Thyroid gland (tissue), 4 donors: ENCODE data around the gene PFDN1. TPM values are rescaled to one million over a fixed set of nuclear protein-coding genes. Genes with fewer than 3 reads are reported as not detected.

Experiments used
- DNase-seq, 2 donors: peaks; one replicate each; pipeline ENCODE4 v3.0.0-alpha.2; 2019
- H3K27ac ChIP-seq, 3 donors: fragments of 200-600 bp; sonication (generic); 1 replicate in 2 of 3; 2 replicates in 1 of 3; pipeline ENCODE4 v1.5.1; 2016 to 2019; ENCODE audit warnings: mild to moderate bottlenecking in 1 of 3, moderate library complexity in 1 of 3
- H3K27me3 ChIP-seq: fragments of 200-600 bp; sonication (generic); one replicate; pipeline ENCODE4 v1.5.1; 2019
- H3K36me3 ChIP-seq, 2 donors: fragments of 200-600 bp; sonication (generic); one replicate each; pipeline ENCODE4 v1.5.1; 2016 to 2019
- H3K4me1 ChIP-seq, 2 donors: fragments of 200-600 bp; sonication (generic); one replicate each; pipeline ENCODE4 v1.5.1; 2017 to 2019
- H3K4me3 ChIP-seq, 3 donors: fragments of 200-600 bp; sonication (generic); replicated peaks in 1 of 3; 1 replicate in 2 of 3; 2 replicates in 1 of 3; pipeline ENCODE4 v1.5.1; 2016; ENCODE audit warnings: mild to moderate bottlenecking in 1 of 3
- H3K9me3 ChIP-seq: fragments of 200-600 bp; sonication (generic); one replicate; pipeline ENCODE4 v1.5.1; 2017
- POLR2A ChIP-seq, 2 donors: fragments of 450-650 bp; IDR thresholded peaks; one replicate each; pipeline ENCODE4 v1.6.1; 2017; ENCODE audit warnings: antibody characterized with exemption in 2 of 2, mild to moderate bottlenecking in 2 of 2, moderate library complexity in 1 of 2
- WGBS, 2 donors: methylation state at CpG; one replicate each; pipeline ENCODE4 v1.1.5; 2017; 5-methylcytosine and 5-hydroxymethylcytosine counted together
- intact Hi-C: fragments of 100-400 bp; cut with DNase I; formaldehyde crosslinking; loops from one replicate; pipeline ENCODE4 v1.15.1; 2023
- total RNA-seq, 4 donors: library from RNA; depleted of rRNA; stranded (reverse); fragments of >200 nt; gene quantifications; one replicate each; pipeline ENCODE4 v1.2.3, GENCODE V29; 2016
- TF ChIP-seq, protein P1 (sequence below), 6 experiments: fragments of 200-600 bp in 3 of 6; fragments of 450-650 bp in 3 of 6; sonication (generic) in 3 of 6; IDR thresholded peaks; one replicate each; pipeline ENCODE4 v1.5.1; 2016 to 2019; ENCODE audit warnings: antibody characterized with exemption in 6 of 6, mild to moderate bottlenecking in 2 of 6, inconsistent platforms in 1 of 6, moderate library complexity in 1 of 6

The PFDN1 gene
- total RNA-seq, 4 donors from 2014 or later = 58.2 to 106 (median 87.8) TPM

DNA sequence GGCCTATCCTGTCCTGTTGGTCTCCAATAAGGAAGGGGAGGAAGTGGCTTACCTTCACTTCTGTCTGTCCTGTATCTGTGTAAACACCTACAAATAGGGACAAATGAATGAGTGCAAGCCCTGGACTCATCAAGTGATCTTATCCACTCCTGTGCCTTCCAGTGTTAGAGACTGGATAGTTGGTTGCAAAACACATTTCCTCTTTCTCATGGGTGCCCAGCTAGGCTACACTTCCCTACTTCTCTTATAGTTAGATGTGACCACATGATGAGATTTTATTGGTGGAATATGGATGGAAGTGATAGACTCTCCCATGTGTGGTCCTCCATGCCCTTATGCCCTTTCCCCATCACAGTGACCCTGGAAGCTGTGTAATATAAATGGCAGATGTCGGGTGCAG is 16.9 kb upstream of the PFDN1 start:
- 92 to 100% methylated on average over 1 of the region's 1 CpG for WGBS, 2 donors
- TF ChIP-seq, protein P1, sequence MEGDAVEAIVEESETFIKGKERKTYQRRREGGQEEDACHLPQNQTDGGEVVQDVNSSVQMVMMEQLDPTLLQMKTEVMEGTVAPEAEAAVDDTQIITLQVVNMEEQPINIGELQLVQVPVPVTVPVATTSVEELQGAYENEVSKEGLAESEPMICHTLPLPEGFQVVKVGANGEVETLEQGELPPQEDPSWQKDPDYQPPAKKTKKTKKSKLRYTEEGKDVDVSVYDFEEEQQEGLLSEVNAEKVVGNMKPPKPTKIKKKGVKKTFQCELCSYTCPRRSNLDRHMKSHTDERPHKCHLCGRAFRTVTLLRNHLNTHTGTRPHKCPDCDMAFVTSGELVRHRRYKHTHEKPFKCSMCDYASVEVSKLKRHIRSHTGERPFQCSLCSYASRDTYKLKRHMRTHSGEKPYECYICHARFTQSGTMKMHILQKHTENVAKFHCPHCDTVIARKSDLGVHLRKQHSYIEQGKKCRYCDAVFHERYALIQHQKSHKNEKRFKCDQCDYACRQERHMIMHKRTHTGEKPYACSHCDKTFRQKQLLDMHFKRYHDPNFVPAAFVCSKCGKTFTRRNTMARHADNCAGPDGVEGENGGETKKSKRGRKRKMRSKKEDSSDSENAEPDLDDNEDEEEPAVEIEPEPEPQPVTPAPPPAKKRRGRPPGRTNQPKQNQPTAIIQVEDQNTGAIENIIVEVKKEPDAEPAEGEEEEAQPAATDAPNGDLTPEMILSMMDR (IDR thresholded peaks at IDR 0.05) = no peak
- no peak for TF ChIP-seq POLR2A (IDR thresholded peaks at IDR 0.05)

DNA sequence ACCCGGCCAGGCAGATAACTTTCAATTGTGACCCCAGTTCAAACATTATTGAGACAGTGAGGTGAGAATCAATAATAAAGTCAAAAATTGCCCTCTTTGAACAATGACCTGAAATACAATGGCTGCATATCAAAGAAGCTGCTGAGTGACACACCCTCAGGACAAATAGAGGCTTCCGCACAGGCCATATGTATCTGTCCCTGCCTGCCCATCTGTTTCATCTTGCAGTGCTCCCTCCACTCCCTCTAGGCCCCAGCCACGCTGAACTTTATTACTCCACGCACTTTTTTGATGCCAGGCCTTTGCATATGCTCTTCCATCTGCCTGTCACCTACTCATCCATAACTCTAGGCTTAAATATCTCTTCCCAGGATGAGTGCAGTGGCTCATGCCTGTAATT is 15.9 kb upstream of the PFDN1 start:
- 90 to 97% methylated on average over 4 of the region's 4 CpGs for WGBS, 2 donors
- Histone ChIP-seq H3K4me1 (peaks cover 26 to 49% of the 10 kb centered on the region in 2 donors), H3K27ac (peak overlapping the region in 2 of 3 donors; percentile 37 to 57), H3K4me3 (no peak overlapping the region), H3K27me3 (no peaks in the 10 kb centered on the region), H3K9me3 (no peaks in the 10 kb centered on the region), H3K36me3 (no peaks in the 10 kb centered on the region)
- TF ChIP-seq POLR2A (IDR thresholded peaks at IDR 0.05) = no peak
- TF ChIP-seq, protein P1 (IDR thresholded peaks at IDR 0.05) = no peak
- intact Hi-C loops = no loop called here
- DNase-seq = no peak

More for the DNA sequence above, 16.9 kb upstream of the PFDN1 start:
- Histone ChIP-seq H3K4me1 (peaks cover 36 to 56% of the 10 kb centered on the region in 2 donors), H3K9me3 (no peaks in the 10 kb centered on the region), H3K4me3 (no peak overlapping the region), H3K27me3 (no peaks in the 10 kb centered on the region), H3K27ac (no peak overlapping the region), H3K36me3 (no peaks in the 10 kb centered on the region)
- intact Hi-C loops = no loop called here
- DNase-seq = no peak

DNA sequence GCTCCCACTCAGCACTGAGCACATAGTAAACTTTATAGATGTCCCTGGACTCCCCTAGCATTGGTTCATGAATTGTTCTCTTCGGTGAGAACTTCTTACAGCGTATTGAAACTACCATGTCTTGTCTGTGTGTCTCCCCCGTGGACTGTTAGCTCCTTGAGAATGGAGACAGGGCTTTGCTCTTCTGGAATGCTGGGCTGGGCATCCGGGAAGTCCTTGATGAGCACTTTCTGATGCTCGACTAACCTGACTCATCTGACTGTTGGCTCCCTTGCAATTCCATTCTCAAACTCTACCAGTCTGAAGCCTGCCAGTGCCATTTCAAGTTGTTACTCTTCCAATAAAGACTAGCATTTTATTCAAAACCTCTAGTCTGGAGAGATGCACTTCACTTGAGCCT is 15.0 kb upstream of the PFDN1 start:
- Histone ChIP-seq H3K27ac (peak overlapping the region in 1 of 3 donors; percentile 57), H3K4me3 (no peak overlapping the region), H3K9me3 (no peaks in the 10 kb centered on the region), H3K27me3 (no peaks in the 10 kb centered on the region), H3K4me1 (peaks cover 24 to 49% of the 10 kb centered on the region in 2 donors), H3K36me3 (no peaks in the 10 kb centered on the region)
- intact Hi-C loops = no loop called here
- TF ChIP-seq, protein P1 (IDR thresholded peaks at IDR 0.05) = no peak
- TF ChIP-seq POLR2A (IDR thresholded peaks at IDR 0.05) = no peak
- peak; percentile 36 to 51 for DNase-seq
- WGBS, 2 donors = 48 to 53% methylated on average over 5 of the region's 5 CpGs

DNA sequence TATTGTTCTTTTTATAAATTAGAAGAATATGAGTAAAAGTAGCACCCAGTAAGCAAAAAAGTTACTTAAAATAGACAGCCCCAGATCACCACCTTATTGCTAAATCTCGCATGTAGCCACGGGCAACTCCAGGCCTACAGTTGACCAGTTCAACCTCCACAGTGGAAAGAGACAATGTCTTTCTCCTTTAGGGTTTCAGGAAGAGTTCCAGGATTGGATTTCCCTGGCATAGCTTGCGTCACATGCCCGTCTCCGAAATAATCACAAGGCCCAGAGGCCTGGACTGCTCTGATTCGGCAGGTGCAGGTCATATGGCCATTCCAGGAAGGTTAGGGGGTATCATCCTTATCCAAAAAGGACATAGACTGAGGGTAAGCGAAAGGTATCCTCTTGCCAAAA is 9.9 kb upstream of the PFDN1 start:
- H3K36me3 ChIP-seq = no peaks in the 10 kb centered on the region
- TF ChIP-seq, protein P1 (IDR thresholded peaks at IDR 0.05) = no peak
- no peak for TF ChIP-seq POLR2A (IDR thresholded peaks at IDR 0.05)
- intact Hi-C loops = no loop called here
- no peaks in the 10 kb centered on the region for H3K9me3 ChIP-seq
- no peaks in the 10 kb centered on the region for H3K27me3 ChIP-seq
- H3K4me3 ChIP-seq = no peak overlapping the region
- DNase-seq = no peak
- WGBS, 2 donors = 85 to 89% methylated on average over 7 of the region's 7 CpGs
- H3K4me1 ChIP-seq = peaks cover 22 to 43% of the 10 kb centered on the region in 2 donors
- peak overlapping the region; percentile 29 to 78 (median 66) for H3K27ac ChIP-seq

DNA sequence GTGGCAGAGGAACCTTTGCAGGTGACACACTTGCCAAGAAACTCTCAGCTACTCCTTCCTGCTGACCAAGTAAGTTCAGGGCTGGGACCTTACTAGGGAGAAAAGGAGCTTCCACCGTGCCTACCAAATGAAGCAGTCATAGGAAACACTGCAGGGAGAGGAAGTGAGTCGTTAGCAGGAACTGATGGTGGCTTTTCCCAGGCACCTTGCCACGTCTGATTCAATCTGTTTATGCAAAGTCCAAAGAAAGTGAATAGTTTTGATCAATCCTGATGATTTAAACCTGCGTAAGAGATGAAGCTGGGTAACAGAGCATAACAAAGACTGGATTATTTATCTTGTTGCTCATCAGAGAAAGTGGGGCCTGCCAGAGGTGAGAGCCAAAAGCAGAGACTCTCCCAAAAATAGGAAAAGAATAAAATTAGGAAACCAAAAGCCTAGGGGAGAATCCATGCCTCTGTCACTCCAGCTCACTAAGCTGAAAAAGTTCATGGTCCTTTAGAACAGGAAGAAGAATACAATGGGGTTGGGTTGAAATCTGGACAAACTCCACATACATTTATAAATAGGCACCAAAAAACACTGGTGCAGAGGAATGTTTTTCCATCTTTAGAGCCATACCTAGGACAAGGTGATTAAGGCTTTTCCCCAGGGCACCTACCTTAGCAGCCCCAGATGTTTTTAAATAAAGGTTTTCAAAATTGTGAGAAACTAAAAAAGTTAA is 9.3 kb upstream of the PFDN1 start:
- intact Hi-C loops = no loop called here
- WGBS, 2 donors = 22 to 50% methylated on average over 4 of the region's 4 CpGs

More for the DNA sequence above, 9.3 kb upstream of the PFDN1 start:
- H3K9me3 ChIP-seq = no peaks in the 10 kb centered on the region
- no peaks in the 10 kb centered on the region for H3K36me3 ChIP-seq
- no peak for DNase-seq
- no peaks in the 10 kb centered on the region for H3K27me3 ChIP-seq
- no peak overlapping the region for H3K4me3 ChIP-seq
- H3K4me1 ChIP-seq = peaks cover 22 to 39% of the 10 kb centered on the region in 2 donors
- TF ChIP-seq, protein P1 (IDR thresholded peaks at IDR 0.05) = no peak
- TF ChIP-seq POLR2A (IDR thresholded peaks at IDR 0.05) = no peak
- H3K27ac ChIP-seq = peak overlapping the region; percentile 29 to 78 (median 66)
